ENCODE results near the gene FAM163A.
"Not testable (repeated sequence)": the region's sequence is repeated elsewhere in the genome, so short reads cannot be mapped to it uniquely, and the experiment has no call there.

DNA sequence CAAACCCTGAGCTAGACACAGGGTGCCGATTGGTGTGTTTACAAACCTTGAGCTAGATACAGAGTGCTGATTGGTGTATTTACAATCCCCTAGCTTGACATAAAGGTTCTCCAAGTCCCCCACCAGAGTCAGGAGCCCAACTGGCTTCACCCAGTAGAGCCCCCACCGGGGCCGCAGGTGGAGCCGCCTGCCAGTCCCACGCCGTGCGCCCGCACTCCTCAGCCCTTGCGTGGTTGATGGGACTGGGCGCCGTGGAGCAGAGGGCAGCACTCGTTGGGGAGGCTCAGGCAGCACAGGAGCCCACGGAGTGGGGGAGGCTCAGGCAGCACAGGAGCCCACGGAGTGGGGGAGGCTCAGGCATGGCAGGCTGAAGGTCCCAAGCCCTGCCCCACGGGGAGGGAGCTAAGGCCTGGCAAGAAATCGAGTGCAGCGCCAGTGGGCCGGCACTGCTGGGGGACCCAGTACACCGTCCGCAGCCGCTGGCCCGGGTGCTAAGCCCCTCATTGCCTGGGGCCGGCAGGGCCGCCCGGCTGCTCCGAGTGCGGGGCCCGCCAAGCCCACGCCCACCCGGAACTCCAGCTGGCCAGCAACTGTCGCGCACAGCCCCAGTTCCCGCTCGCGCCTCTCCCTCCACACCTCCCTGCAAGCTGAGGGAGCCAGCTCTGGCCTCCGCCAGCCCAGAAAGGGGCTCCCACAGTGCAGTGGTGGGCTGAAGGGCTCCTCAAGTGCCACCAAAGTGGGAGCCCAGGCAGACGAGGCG, 93.8 kb downstream of the FAM163A start:
- TF ChIP-seq, protein P1, sequence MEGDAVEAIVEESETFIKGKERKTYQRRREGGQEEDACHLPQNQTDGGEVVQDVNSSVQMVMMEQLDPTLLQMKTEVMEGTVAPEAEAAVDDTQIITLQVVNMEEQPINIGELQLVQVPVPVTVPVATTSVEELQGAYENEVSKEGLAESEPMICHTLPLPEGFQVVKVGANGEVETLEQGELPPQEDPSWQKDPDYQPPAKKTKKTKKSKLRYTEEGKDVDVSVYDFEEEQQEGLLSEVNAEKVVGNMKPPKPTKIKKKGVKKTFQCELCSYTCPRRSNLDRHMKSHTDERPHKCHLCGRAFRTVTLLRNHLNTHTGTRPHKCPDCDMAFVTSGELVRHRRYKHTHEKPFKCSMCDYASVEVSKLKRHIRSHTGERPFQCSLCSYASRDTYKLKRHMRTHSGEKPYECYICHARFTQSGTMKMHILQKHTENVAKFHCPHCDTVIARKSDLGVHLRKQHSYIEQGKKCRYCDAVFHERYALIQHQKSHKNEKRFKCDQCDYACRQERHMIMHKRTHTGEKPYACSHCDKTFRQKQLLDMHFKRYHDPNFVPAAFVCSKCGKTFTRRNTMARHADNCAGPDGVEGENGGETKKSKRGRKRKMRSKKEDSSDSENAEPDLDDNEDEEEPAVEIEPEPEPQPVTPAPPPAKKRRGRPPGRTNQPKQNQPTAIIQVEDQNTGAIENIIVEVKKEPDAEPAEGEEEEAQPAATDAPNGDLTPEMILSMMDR (IDR thresholded peaks at IDR 0.05; ENCODE audit: low read depth, low read length, poor library complexity, severe bottlenecking) = not testable (repeated sequence)
- TF ChIP-seq EZH2phosphoT487 (IDR thresholded peaks at IDR 0.05; ENCODE audit: borderline replicate concordance, low read length) = not testable (repeated sequence)

All from DOHH2 (cell line).